GM12865 (cell line): ENCODE results near the gene CEP55.

Source experiments
- DNase-seq: peaks from one replicate; pipeline ENCODE4 v3.0.0; 2010; ENCODE audit warnings: low read depth
- H3K4me3 ChIP-seq: 2 replicates; pipeline ENCODE4 v1.5.1; 2011; ENCODE audit warnings: mild to moderate bottlenecking, low read depth, low read length, control low read depth
- TF ChIP-seq, protein P1 (sequence below): IDR thresholded peaks from 2 replicates; pipeline ENCODE4 v1.5.1; 2011; ENCODE audit warnings: low read length, control low read depth, low read depth, inconsistent platforms; ENCODE audit not compliant: insufficient read depth; ENCODE audit errors: missing control alignments

The CEP55 gene

DNA sequence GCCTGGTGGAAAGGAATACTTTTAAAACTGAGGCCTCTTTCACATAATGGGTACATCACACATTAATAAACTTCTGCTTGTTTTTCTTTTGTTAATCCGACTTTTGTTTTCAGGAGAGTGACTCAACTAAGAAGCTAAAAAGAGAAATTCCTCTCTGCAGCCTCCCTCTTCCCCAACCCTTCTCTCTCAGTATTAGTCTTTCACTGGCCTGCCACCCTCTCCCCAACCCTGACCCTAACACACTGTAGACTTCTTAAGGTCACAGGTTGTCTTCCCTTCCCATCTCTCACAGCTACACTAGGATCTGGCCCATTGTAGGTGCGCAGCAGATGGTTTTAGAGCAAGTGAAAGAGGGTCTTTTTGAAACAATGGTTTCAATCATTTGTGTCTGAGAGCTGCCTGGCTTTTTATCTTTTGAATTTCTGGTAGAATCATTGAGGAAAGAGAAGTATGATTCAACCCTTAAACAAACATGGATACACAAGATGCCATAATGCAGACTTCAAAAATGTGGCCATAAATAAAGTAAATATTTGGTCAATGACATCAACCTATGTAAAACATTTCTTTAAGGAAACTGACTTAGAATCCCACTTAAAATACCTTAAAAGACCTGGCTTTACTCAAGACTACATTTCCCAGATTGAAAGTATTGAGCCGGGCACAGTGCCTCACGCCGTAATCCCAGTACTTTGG lies 52.1 kb downstream of the CEP55 start:
- DNase-seq = no peak
- TF ChIP-seq, protein P1, sequence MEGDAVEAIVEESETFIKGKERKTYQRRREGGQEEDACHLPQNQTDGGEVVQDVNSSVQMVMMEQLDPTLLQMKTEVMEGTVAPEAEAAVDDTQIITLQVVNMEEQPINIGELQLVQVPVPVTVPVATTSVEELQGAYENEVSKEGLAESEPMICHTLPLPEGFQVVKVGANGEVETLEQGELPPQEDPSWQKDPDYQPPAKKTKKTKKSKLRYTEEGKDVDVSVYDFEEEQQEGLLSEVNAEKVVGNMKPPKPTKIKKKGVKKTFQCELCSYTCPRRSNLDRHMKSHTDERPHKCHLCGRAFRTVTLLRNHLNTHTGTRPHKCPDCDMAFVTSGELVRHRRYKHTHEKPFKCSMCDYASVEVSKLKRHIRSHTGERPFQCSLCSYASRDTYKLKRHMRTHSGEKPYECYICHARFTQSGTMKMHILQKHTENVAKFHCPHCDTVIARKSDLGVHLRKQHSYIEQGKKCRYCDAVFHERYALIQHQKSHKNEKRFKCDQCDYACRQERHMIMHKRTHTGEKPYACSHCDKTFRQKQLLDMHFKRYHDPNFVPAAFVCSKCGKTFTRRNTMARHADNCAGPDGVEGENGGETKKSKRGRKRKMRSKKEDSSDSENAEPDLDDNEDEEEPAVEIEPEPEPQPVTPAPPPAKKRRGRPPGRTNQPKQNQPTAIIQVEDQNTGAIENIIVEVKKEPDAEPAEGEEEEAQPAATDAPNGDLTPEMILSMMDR = no peak

DNA sequence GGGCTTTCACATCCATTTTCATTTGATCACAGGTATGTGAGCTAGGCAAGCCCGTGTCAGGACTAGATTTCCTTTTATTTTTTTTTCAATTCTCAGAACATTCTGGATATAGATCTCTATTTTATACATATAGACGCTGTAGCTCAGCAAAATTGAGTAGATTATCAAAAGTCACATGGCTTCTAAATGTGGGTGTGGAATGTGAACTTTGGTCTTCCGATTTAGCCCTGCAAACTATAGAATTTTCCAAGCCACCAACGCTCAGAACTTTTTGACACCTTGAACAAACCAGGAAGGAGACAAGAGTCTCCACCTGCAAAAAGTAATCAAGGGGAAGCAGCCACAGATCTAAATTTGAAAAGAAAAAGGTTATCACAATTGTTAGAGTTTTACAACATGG lies 54.2 kb downstream of the CEP55 start:
- TF ChIP-seq, protein P1 = no peak
- no peak for DNase-seq
- no peak overlapping the region for H3K4me3 ChIP-seq

More for the DNA sequence above, 52.1 kb downstream of the CEP55 start:
- no peak overlapping the region for H3K4me3 ChIP-seq

DNA sequence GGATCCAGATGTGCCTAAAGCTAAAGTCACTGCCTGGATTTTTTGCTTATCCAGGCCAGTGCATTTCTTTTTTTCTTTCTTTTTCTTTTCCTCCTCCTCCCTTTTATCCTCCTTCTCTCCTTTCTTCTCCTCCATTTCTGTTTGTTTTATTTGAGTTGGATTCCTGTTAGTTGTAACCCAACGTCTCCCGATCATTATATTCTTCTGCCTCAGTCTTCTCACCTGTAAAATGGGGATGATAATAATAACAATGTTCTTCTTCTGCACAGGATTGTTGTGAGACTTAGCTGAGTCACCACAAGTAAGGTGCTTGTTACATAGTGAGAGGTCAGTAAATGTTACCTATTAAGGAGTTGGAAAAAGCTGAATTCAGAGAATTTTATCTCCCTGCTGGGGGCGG lies 56.4 kb downstream of the CEP55 start:
- no peak overlapping the region for H3K4me3 ChIP-seq
- no peak for DNase-seq
- TF ChIP-seq, protein P1 = no peak

DNA sequence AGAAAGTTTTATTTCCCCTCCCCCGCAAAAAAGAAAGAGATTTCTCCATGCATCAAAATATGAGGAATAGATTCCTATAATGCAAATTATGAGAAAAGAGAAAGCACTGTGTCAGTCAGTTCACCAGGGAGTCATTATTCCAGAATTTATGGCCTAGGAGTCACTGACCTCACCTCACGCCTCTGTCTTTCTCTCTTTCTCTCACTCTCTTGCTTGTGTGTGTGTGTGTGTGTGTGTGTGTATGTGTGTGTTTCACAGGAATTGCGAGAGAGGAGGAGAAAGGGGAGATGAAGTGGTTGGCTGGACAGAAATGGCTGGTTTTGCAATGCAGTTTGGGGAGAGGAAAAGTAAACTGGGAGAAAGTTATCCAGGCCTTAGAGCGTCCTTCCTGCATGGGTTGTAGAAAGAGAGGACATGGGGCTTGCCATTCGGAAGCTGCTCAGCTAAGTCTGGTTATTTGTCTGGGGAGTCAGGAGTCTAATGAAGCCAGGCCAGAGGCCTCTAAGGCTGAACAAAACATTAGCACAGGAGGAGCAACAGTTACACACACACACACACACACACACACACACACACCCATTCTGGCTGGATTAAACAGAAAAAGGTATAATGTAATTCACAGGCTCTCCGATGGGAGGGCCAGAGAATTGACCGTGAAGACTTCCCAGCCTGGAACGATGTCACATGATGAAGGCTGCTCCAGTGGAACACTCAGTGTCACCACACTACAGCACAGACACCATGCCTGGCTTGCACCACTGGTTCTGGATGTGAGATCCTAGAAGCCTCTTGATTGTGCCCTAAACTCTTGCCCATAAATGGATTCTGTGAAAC lies 57.3 kb downstream of the CEP55 start:
- no peak for DNase-seq
- no peak overlapping the region for H3K4me3 ChIP-seq
- TF ChIP-seq, protein P1 = no peak

DNA sequence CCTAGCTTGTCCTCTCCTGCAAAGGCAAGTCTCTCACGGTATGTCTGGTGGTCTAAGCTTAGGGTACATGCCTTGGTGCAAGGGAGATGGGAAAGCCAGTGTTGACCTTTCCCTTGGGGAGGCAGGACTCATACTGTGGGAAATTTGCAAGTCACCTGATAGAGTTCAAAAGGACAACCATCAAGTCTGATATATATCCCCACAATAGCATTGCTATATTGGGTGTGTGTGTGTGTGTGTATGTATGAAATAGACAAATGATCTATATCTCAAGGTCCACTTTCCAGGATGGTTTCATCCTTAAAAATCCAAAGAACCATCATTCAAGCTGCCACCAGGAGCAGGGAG lies 57.9 kb downstream of the CEP55 start:
- H3K4me3 ChIP-seq = no peak overlapping the region
- DNase-seq = no peak
- TF ChIP-seq, protein P1 = no peak

DNA sequence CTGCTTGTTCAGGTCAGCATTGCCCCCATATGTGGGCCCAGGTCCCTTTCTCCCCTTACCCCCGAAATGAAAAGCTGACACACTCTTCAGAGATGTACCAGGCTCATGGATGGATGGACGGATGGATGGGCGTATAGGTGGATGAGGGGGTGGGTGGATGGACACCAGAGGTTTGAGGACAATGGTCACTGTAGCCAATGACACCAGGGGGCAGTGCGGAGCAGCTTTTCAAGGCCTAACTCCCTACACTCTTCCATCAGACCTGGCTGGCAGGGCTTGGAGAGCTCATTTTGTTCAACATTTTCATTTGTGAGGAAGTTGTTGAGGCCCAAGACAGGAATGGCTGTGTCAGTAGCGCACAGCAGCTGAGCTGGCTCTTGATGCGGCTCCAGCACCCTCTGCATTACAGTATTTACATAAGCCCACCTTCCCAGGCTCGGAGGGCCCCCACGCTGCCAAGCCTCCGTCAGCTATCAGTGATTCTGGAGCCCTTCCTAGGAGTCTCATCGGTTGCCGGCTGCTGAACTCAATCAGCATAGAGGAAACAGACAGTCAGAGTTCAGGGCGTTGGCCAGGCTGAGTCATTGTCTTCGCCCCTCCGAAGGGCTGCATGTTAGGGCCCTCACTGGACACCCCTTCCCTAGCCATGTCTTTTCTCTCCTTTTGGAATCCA lies 58.5 kb downstream of the CEP55 start:
- DNase-seq = peak; percentile 63
- TF ChIP-seq, protein P1 = peak; percentile 78
- H3K4me3 ChIP-seq = no peak overlapping the region
